Peyer's patch (tissue), 4 donors: ENCODE results near the gene NHSL2.

Experiments used
- CTCF ChIP-seq, 6 experiments: fragments of 450-650 bp in 4 of 6; fragments of 200-600 bp in 2 of 6; sonication (generic) in 1 of 6; IDR thresholded peaks; one replicate each; pipeline ENCODE4 v1.5.1; 2017 to 2019; ENCODE audit warnings: antibody characterized with exemption in 6 of 6, mild to moderate bottlenecking in 3 of 6, moderate library complexity in 1 of 6
- POLR2A ChIP-seq, 2 donors: fragments of 450-650 bp; IDR thresholded peaks; one replicate each; pipeline ENCODE4 v1.5.1; 2017; ENCODE audit warnings: antibody characterized with exemption in 2 of 2, mild to moderate bottlenecking in 2 of 2, moderate library complexity in 2 of 2

- no peak for TF ChIP-seq CTCF (IDR thresholded peaks at IDR 0.05)
- TF ChIP-seq POLR2A (IDR thresholded peaks at IDR 0.05) = no peak
Measured at GRCh38 chrX:71913156-71913950, 2.7 kb downstream of the NHSL2 start.
